ENCODE measurements around the gene CACNA1C. TPM values are rescaled to one million over a fixed set of nuclear protein-coding genes. Genes with fewer than 3 reads are reported as not detected.

CACNA1C gene
- total and polyA plus RNA-seq, 2 donors = 0.71 TPM

DNA sequence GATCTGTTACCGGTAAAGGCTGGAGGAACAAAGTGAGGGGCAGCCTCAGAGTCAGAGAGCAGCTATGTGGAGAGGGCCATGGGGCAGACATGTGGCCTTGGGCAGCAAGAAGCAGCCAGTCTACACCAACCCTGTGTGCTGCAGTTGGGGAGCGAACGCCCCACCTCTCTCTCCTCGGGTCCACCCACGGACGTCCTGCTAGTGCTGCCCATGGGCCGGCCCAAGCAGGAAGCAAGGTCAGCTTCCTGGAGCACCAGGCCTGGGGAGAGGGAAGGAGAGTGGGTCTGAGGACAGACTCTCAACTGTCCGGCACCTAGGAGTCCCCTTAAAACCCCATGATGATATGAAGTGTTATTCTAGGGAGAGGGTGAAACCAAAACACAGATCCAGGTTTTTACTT, 487.2 kb downstream of the CACNA1C start:
- Histone ChIP-seq H3K27me3 (ENCODE audit: control insufficient read depth in 2 of 2, insufficient read depth in 1 of 2, low read length in 1 of 2) (no peaks in the 10 kb centered on the region), H3K4me3 (ENCODE audit: low read length in 2 of 2) (no peak overlapping the region), H3K27ac (ENCODE audit: low read depth in 1 of 2, low read length in 1 of 2) (no peak overlapping the region), H3K36me3 (ENCODE audit: control insufficient read depth in 2 of 2, insufficient read depth in 2 of 2, low read length in 1 of 2) (no peaks in the 10 kb centered on the region), H3K4me1 (ENCODE audit: control insufficient read depth in 2 of 2, insufficient read depth in 2 of 2, low read length in 2 of 2) (peaks cover 0 to 3% of the 10 kb centered on the region in 2 donors), H3K9me3 (ENCODE audit: control insufficient read depth in 2 of 2, insufficient read depth in 1 of 2, low read length in 1 of 2) (no peaks in the 10 kb centered on the region)
- no peak for DNase-seq (ENCODE audit: low read depth in 6 of 9, low spot score in 9 of 9)
- WGBS = 92% methylated on average over 8 of the region's 8 CpGs

DNA sequence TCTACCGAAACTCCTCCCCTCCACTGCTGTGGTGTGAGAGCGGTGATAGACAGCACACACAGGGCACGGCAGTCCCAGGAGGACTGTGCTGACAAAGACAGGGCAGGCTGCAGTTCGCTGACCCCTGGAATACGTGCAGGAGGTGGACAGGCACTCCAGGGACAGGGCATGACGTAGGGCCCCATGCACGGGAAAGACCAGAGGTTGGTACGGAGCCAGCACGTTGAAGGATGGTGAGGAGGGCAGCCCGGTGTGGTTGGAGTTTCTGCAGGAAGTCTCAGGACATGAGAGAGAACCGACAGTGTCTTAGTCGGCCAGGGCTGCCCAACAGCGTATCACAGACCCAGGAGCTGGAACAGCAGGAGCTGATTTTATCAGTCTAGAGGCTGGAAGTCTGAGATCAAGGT, 487.8 kb downstream of the CACNA1C start:
- H3K36me3 ChIP-seq (ENCODE audit: control insufficient read depth in 2 of 2, insufficient read depth in 2 of 2, low read length in 1 of 2) = no peaks in the 10 kb centered on the region
- DNase-seq (ENCODE audit: low read depth in 6 of 9, low spot score in 9 of 9) = no peak
- H3K27me3 ChIP-seq (ENCODE audit: control insufficient read depth in 2 of 2, insufficient read depth in 1 of 2, low read length in 1 of 2) = no peaks in the 10 kb centered on the region
- H3K4me3 ChIP-seq (ENCODE audit: low read length in 2 of 2) = no peak overlapping the region
- H3K4me1 ChIP-seq (ENCODE audit: control insufficient read depth in 2 of 2, insufficient read depth in 2 of 2, low read length in 2 of 2) = peaks cover 0 to 3% of the 10 kb centered on the region in 2 donors
- H3K27ac ChIP-seq (ENCODE audit: low read depth in 1 of 2, low read length in 1 of 2) = no peak overlapping the region
- 93% methylated on average over 13 of the region's 13 CpGs for WGBS
- H3K9me3 ChIP-seq (ENCODE audit: control insufficient read depth in 2 of 2, insufficient read depth in 1 of 2, low read length in 1 of 2) = no peaks in the 10 kb centered on the region

GRCh38 chr12:2541631-2542204, 488.9 kb downstream of the CACNA1C start:
- H3K27ac ChIP-seq (ENCODE audit: low read depth in 1 of 2, low read length in 1 of 2) = no peak overlapping the region
- no peaks in the 10 kb centered on the region for H3K27me3 ChIP-seq (ENCODE audit: control insufficient read depth in 2 of 2, insufficient read depth in 1 of 2, low read length in 1 of 2)
- H3K4me1 ChIP-seq (ENCODE audit: control insufficient read depth in 2 of 2, insufficient read depth in 2 of 2, low read length in 2 of 2) = no peaks in the 10 kb centered on the region
- WGBS = 93% methylated on average over 13 of the region's 13 CpGs
- H3K36me3 ChIP-seq (ENCODE audit: control insufficient read depth in 2 of 2, insufficient read depth in 2 of 2, low read length in 1 of 2) = no peaks in the 10 kb centered on the region
- H3K4me3 ChIP-seq (ENCODE audit: low read length in 2 of 2) = no peak overlapping the region
- no peak for DNase-seq (ENCODE audit: low read depth in 6 of 9, low spot score in 9 of 9)
- no peaks in the 10 kb centered on the region for H3K9me3 ChIP-seq (ENCODE audit: control insufficient read depth in 2 of 2, insufficient read depth in 1 of 2, low read length in 1 of 2)

DNA sequence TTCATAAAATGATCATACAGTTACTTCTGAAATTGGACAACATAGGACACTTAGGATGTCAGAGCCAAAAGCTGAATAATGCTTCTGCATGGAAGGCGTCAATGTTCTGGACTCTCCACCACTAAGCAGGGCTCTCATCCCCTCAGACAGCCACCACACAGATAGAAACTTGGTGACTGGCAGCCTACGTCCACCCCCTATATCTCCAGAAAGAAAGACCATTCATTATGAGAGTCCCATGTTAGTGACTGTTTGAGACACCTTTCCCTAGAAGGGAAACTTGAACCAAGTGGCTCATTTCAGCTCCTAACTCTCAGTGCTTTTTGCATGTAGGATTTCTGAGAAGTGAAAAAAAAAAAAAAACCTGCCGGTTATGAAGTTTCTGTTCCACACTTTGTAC, 491.0 kb downstream of the CACNA1C start:
- 68% methylated on average over 3 of the region's 3 CpGs for WGBS
- H3K27ac ChIP-seq (ENCODE audit: low read depth in 1 of 2, low read length in 1 of 2) = no peak overlapping the region
- H3K27me3 ChIP-seq (ENCODE audit: control insufficient read depth in 2 of 2, insufficient read depth in 1 of 2, low read length in 1 of 2) = no peaks in the 10 kb centered on the region
- H3K9me3 ChIP-seq (ENCODE audit: control insufficient read depth in 2 of 2, insufficient read depth in 1 of 2, low read length in 1 of 2) = no peaks in the 10 kb centered on the region
- no peaks in the 10 kb centered on the region for H3K36me3 ChIP-seq (ENCODE audit: control insufficient read depth in 2 of 2, insufficient read depth in 2 of 2, low read length in 1 of 2)
- no peak overlapping the region for H3K4me3 ChIP-seq (ENCODE audit: low read length in 2 of 2)
- DNase-seq (ENCODE audit: low read depth in 6 of 9, low spot score in 9 of 9) = peak in 1 of 9 donors; percentile 7
- no peaks in the 10 kb centered on the region for H3K4me1 ChIP-seq (ENCODE audit: control insufficient read depth in 2 of 2, insufficient read depth in 2 of 2, low read length in 2 of 2)

DNA sequence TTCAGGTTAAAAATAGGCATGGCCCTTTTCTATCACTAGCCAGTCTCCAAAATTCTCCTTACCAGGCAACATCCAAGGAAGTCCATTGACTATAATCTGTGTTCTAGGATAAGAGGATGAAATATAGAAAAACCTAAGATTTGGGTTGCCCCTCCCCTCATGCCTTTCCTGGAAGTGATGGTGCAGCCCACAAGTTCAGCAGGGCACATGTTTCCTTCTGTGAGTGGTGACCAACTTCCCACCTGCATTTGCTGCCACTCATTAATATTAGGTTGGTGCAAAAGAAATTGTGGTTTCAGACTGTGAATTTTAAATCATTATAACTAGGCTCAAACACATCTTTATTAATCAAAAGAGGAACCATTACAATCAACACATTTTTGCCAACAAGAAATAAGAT, 491.4 kb downstream of the CACNA1C start:
- no peak for DNase-seq (ENCODE audit: low read depth in 6 of 9, low spot score in 9 of 9)
- H3K27ac ChIP-seq (ENCODE audit: low read depth in 1 of 2, low read length in 1 of 2) = no peak overlapping the region
- no peaks in the 10 kb centered on the region for H3K4me1 ChIP-seq (ENCODE audit: control insufficient read depth in 2 of 2, insufficient read depth in 2 of 2, low read length in 2 of 2)
- H3K27me3 ChIP-seq (ENCODE audit: control insufficient read depth in 2 of 2, insufficient read depth in 1 of 2, low read length in 1 of 2) = no peaks in the 10 kb centered on the region
- no peaks in the 10 kb centered on the region for H3K9me3 ChIP-seq (ENCODE audit: control insufficient read depth in 2 of 2, insufficient read depth in 1 of 2, low read length in 1 of 2)
- no peaks in the 10 kb centered on the region for H3K36me3 ChIP-seq (ENCODE audit: control insufficient read depth in 2 of 2, insufficient read depth in 2 of 2, low read length in 1 of 2)
- no peak overlapping the region for H3K4me3 ChIP-seq (ENCODE audit: low read length in 2 of 2)

- no peak overlapping the region for H3K4me3 ChIP-seq (ENCODE audit: low read length in 2 of 2)
- no peaks in the 10 kb centered on the region for H3K36me3 ChIP-seq (ENCODE audit: control insufficient read depth in 2 of 2, insufficient read depth in 2 of 2, low read length in 1 of 2)
- H3K27ac ChIP-seq (ENCODE audit: low read depth in 1 of 2, low read length in 1 of 2) = no peak overlapping the region
- no peaks in the 10 kb centered on the region for H3K27me3 ChIP-seq (ENCODE audit: control insufficient read depth in 2 of 2, insufficient read depth in 1 of 2, low read length in 1 of 2)
- H3K9me3 ChIP-seq (ENCODE audit: control insufficient read depth in 2 of 2, insufficient read depth in 1 of 2, low read length in 1 of 2) = no peaks in the 10 kb centered on the region
- no peak for DNase-seq (ENCODE audit: low read depth in 6 of 9, low spot score in 9 of 9)
- 89% methylated on average over 11 of the region's 11 CpGs for WGBS
- H3K4me1 ChIP-seq (ENCODE audit: control insufficient read depth in 2 of 2, insufficient read depth in 2 of 2, low read length in 2 of 2) = no peaks in the 10 kb centered on the region
Measured at GRCh38 chr12:2547273-2548044, 494.7 kb downstream of the CACNA1C start.

- H3K4me1 ChIP-seq (ENCODE audit: control insufficient read depth in 2 of 2, insufficient read depth in 2 of 2, low read length in 2 of 2) = no peaks in the 10 kb centered on the region
- H3K27me3 ChIP-seq (ENCODE audit: control insufficient read depth in 2 of 2, insufficient read depth in 1 of 2, low read length in 1 of 2) = no peaks in the 10 kb centered on the region
- no peak for DNase-seq (ENCODE audit: low read depth in 6 of 9, low spot score in 9 of 9)
- no peak overlapping the region for H3K4me3 ChIP-seq (ENCODE audit: low read length in 2 of 2)
- H3K27ac ChIP-seq (ENCODE audit: low read depth in 1 of 2, low read length in 1 of 2) = no peak overlapping the region
- H3K9me3 ChIP-seq (ENCODE audit: control insufficient read depth in 2 of 2, insufficient read depth in 1 of 2, low read length in 1 of 2) = no peaks in the 10 kb centered on the region
- WGBS = 92% methylated on average over 2 of the region's 2 CpGs
- H3K36me3 ChIP-seq (ENCODE audit: control insufficient read depth in 2 of 2, insufficient read depth in 2 of 2, low read length in 1 of 2) = no peaks in the 10 kb centered on the region
Measured at GRCh38 chr12:2548081-2548480, 495.3 kb downstream of the CACNA1C start.

DNA sequence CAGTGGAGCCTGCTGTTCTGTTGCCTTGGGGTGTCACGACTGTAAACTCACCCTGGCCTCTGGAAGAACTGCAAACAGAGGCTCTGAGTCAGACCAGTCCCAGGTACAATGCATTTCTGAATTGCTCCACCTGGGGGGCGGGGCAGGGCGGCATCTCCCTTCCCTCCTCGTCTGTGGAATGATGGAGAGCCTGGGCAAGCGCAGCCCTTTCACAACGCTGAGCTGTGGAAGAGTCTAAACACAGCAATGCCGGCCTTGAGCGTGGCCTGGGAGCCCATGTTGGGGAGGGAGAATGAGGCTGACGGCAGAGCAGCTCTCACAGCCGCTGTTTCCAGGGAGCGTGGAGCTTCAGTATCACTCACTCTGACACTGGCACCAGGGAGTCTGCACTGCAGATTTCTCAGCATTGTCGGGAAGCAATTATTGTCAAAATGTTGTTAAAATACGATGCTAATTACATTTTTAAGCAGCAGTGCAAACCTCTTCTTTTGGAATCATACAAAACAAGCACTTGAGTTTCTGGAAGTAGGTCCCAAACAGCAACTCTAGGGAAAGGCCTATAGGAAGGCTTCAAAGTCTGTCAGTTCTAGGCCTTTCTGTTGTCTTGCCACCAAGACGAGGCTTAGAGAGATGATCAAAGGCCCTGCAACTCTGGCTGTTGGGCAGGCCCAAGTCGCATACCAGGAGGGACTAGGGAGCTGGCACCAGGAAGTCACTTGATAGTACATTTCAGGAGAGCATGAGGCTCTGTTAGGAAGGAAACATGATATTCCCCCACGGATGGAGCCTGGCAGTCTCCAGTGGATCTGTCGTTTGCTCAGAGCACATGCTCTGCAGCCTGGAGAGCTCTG, 498.0 kb downstream of the CACNA1C start:
- Histone ChIP-seq H3K4me1 (ENCODE audit: control insufficient read depth in 2 of 2, insufficient read depth in 2 of 2, low read length in 2 of 2) (no peaks in the 10 kb centered on the region), H3K27me3 (ENCODE audit: control insufficient read depth in 2 of 2, insufficient read depth in 1 of 2, low read length in 1 of 2) (no peaks in the 10 kb centered on the region), H3K4me3 (ENCODE audit: low read length in 2 of 2) (no peak overlapping the region), H3K9me3 (ENCODE audit: control insufficient read depth in 2 of 2, insufficient read depth in 1 of 2, low read length in 1 of 2) (no peaks in the 10 kb centered on the region), H3K27ac (ENCODE audit: low read depth in 1 of 2, low read length in 1 of 2) (no peak overlapping the region), H3K36me3 (ENCODE audit: control insufficient read depth in 2 of 2, insufficient read depth in 2 of 2, low read length in 1 of 2) (no peaks in the 10 kb centered on the region)
- DNase-seq (ENCODE audit: low read depth in 6 of 9, low spot score in 9 of 9) = no peak
- 93% methylated on average over 17 of the region's 17 CpGs for WGBS

DNA sequence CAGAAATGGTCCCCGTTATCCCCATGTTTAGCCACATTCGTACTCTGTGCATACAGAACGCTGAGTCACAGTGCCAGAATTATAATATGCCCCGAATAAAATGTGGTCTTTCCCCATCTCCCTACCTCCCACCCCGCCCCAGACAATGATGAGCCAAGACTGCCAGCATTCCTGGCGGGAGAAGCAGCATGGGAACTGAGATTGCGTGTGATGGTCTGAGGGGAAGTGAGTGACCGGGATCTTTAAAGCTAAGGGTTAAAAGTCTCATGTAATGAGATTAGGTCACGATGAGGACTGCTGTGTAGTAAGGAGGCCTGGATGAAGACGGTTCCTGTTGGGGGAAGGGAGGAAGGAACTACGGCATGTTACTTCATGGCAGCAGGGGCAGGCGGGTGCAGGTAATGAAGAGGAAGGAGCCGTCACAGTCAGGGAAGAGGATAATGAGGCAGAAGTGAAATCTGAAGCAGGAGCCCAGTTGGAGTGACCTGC, 498.7 kb downstream of the CACNA1C start:
- DNase-seq (ENCODE audit: low read depth in 6 of 9, low spot score in 9 of 9) = no peak
- no peaks in the 10 kb centered on the region for H3K9me3 ChIP-seq (ENCODE audit: control insufficient read depth in 2 of 2, insufficient read depth in 1 of 2, low read length in 1 of 2)
- 90% methylated on average over 13 of the region's 13 CpGs for WGBS

More for the DNA sequence above, 498.7 kb downstream of the CACNA1C start:
- H3K27me3 ChIP-seq (ENCODE audit: control insufficient read depth in 2 of 2, insufficient read depth in 1 of 2, low read length in 1 of 2) = no peaks in the 10 kb centered on the region
- H3K4me3 ChIP-seq (ENCODE audit: low read length in 2 of 2) = no peak overlapping the region
- H3K36me3 ChIP-seq (ENCODE audit: control insufficient read depth in 2 of 2, insufficient read depth in 2 of 2, low read length in 1 of 2) = no peaks in the 10 kb centered on the region
- no peaks in the 10 kb centered on the region for H3K4me1 ChIP-seq (ENCODE audit: control insufficient read depth in 2 of 2, insufficient read depth in 2 of 2, low read length in 2 of 2)
- no peak overlapping the region for H3K27ac ChIP-seq (ENCODE audit: low read depth in 1 of 2, low read length in 1 of 2)

Data from thymus (tissue), 11 donors.